SK-N-SH (cell line): ENCODE data around the gene ZNF503. TPM values are rescaled to one million over a fixed set of nuclear protein-coding genes. Genes with fewer than 3 reads are reported as not detected.

Experiments used
- CTCF ChIA-PET: fragments of 300-600, 350-600 bp; formaldehyde crosslinking; extraction: SDS; loops from one replicate; lab custom pipeline; 2021; lab: Yijun Ruan, JAX
- POLR2A ChIA-PET: fragments of 350-600 bp; sonication (Branson Sonifier 250); formaldehyde crosslinking; extraction: SDS; loops from one replicate; lab custom pipeline; 2020; ENCODE audit warnings: antibody characterized with exemption, inconsistent platforms; lab: Yijun Ruan, JAX
- DNase-seq: peaks from one replicate; pipeline ENCODE4 v3.0.0; 2012
- H2AFZ ChIP-seq: fragments of 200-600 bp; sonication (generic); 2 replicates; pipeline ENCODE4 v1.8.1; 2016; ENCODE audit warnings: antibody characterized with exemption, mild to moderate bottlenecking, low read depth
- H3F3A ChIP-seq: fragments of 200-600 bp; sonication (generic); replicated peaks from 2 replicates; pipeline ENCODE3; 2016; ENCODE audit warnings: antibody characterized with exemption, mild to moderate bottlenecking; ENCODE audit not compliant: insufficient read depth
- H3K27ac ChIP-seq, 2 experiments: fragments of 200-500 bp in 1 of 2; fragments of 200-600 bp in 1 of 2; sonication (Bioruptor generic) in 1 of 2; sonication (generic), shearing (Covaris generic) in 1 of 2; 2 replicates each; pipeline versions ENCODE4 v1.5.1 to v1.6.1; 2014 to 2016; ENCODE audit warnings: low read depth in 2 of 2, inconsistent platforms in 1 of 2, low read length in 1 of 2, mild to moderate bottlenecking in 1 of 2, mixed read lengths in 1 of 2
- H3K27me3 ChIP-seq: fragments of 200-600 bp; sonication (generic), shearing (Covaris generic); 2 replicates; pipeline ENCODE4 v1.6.1; 2016; ENCODE audit warnings: mixed run types; ENCODE audit not compliant: insufficient read depth
- H3K36me3 ChIP-seq, 2 experiments: fragments of 200-500 bp in 1 of 2; fragments of 200-600 bp in 1 of 2; sonication (Bioruptor generic) in 1 of 2; sonication (generic) in 1 of 2; replicated peaks in 1 of 2; 2 replicates each; pipeline versions ENCODE3 to v1.5.1; 2014 to 2016; ENCODE audit warnings: low read length in 1 of 2, mild to moderate bottlenecking in 1 of 2; ENCODE audit not compliant: insufficient read depth in 2 of 2, control insufficient read depth in 1 of 2
- H3K4me1 ChIP-seq, 2 experiments: fragments of 200-500 bp in 1 of 2; fragments of 200-600 bp in 1 of 2; sonication (Bioruptor generic) in 1 of 2; sonication (generic), shearing (Covaris generic) in 1 of 2; 2 replicates each; pipeline versions ENCODE4 v1.5.1 to v1.6.1; 2014 to 2016; ENCODE audit warnings: low read depth in 1 of 2, low read length in 1 of 2, mixed run types in 1 of 2; ENCODE audit not compliant: insufficient read depth in 2 of 2, control insufficient read depth in 1 of 2
- H3K4me2 ChIP-seq: fragments of 200-600 bp; sonication (generic), shearing (Covaris generic); 2 replicates; pipeline ENCODE4 v1.6.1; 2017; ENCODE audit warnings: mixed run types
- H3K4me3 ChIP-seq, 2 experiments: fragments of 200-500 bp in 1 of 2; fragments of 200-600 bp in 1 of 2; sonication (Bioruptor generic) in 1 of 2; sonication (generic), shearing (Covaris generic) in 1 of 2; 2 replicates each; pipeline versions ENCODE4 v1.5.1 to v1.8.1; 2014 to 2016; ENCODE audit warnings: low read depth in 2 of 2, inconsistent platforms in 1 of 2, low read length in 1 of 2, mild to moderate bottlenecking in 1 of 2, mixed read lengths in 1 of 2, moderate library complexity in 1 of 2
- H3K79me2 ChIP-seq: fragments of 200-600 bp; sonication (generic); 2 replicates; pipeline ENCODE4 v1.8.1; 2017; ENCODE audit warnings: mild to moderate bottlenecking; ENCODE audit not compliant: insufficient read depth
- H3K9ac ChIP-seq: fragments of 200-600 bp; sonication (generic); 2 replicates; pipeline ENCODE4 v1.6.1; 2017; ENCODE audit warnings: mixed run types
- H3K9me2 ChIP-seq: fragments of 200-600 bp; sonication (generic); 2 replicates; pipeline ENCODE4 v1.6.1; 2017; ENCODE audit warnings: mixed run types
- H3K9me3 ChIP-seq: fragments of 200-600 bp; sonication (generic); 2 replicates; pipeline ENCODE4 v1.6.1; 2017; ENCODE audit warnings: mixed run types, mild to moderate bottlenecking, moderate library complexity
- H4K20me1 ChIP-seq: fragments of 200-600 bp; sonication (generic); 2 replicates; pipeline ENCODE4 v1.6.1; 2017; ENCODE audit warnings: mild to moderate bottlenecking, mixed run types; ENCODE audit not compliant: insufficient read depth
- ELF1 ChIP-seq: IDR thresholded peaks from 2 replicates; pipeline ENCODE4 v1.4.0; 2012
- FOXJ3 ChIP-seq: sonication (generic); formaldehyde crosslinking; IDR thresholded peaks from 2 replicates; pipeline ENCODE4 v1.5.1; 2020; ENCODE audit warnings: mild to moderate bottlenecking, missing genetic modification reagents
- FOXM1 ChIP-seq: IDR thresholded peaks from 2 replicates; pipeline ENCODE4 v1.4.0; 2012; ENCODE audit warnings: low read depth, mild to moderate bottlenecking
- GABPA ChIP-seq: IDR thresholded peaks from 2 replicates; pipeline ENCODE4 v1.4.0; 2012; ENCODE audit warnings: low read depth, mild to moderate bottlenecking
- GATA2 ChIP-seq: sonication (generic); formaldehyde crosslinking; IDR thresholded peaks from 2 replicates; pipeline ENCODE4 v1.5.0; 2020; ENCODE audit warnings: mild to moderate bottlenecking, missing genetic modification reagents
- JUND ChIP-seq: IDR thresholded peaks from 2 replicates; pipeline ENCODE4 v1.4.0; 2012
- MAX ChIP-seq: IDR thresholded peaks from 2 replicates; pipeline ENCODE4 v1.4.0; 2012; ENCODE audit warnings: low read depth
- MEF2A ChIP-seq: IDR thresholded peaks from 2 replicates; pipeline ENCODE4 v1.4.0; 2012; ENCODE audit warnings: low read depth, borderline replicate concordance
- MXI1 ChIP-seq: IDR thresholded peaks from 2 replicates; pipeline ENCODE4 v1.6.1; 2012; ENCODE audit warnings: mild to moderate bottlenecking, low read depth, low read length, improper control_type of control experiment
- POLR2AphosphoS5 ChIP-seq: IDR thresholded peaks from 2 replicates; pipeline ENCODE4 v1.6.1; 2012; ENCODE audit warnings: low read depth, low read length
- RAD21 ChIP-seq: IDR thresholded peaks from 2 replicates; pipeline ENCODE4 v1.6.1; 2012; ENCODE audit warnings: mild to moderate bottlenecking, low read length
- RCOR1 ChIP-seq: fragments of 150-350 bp; IDR thresholded peaks from 2 replicates; pipeline ENCODE4 v1.6.1; 2017; ENCODE audit warnings: antibody characterized with exemption, low read length
- RXRA ChIP-seq: IDR thresholded peaks from 2 replicates; pipeline ENCODE4 v1.4.0; 2012; ENCODE audit warnings: low read depth, mild to moderate bottlenecking, borderline replicate concordance
- SMC3 ChIP-seq: IDR thresholded peaks from 2 replicates; pipeline ENCODE4 v1.6.1; 2012; ENCODE audit warnings: low read depth, low read length, improper control_type of control experiment
- USF2 ChIP-seq: fragments of 150-350 bp; IDR thresholded peaks from 2 replicates; pipeline ENCODE4 v1.6.1; 2017; ENCODE audit warnings: antibody characterized with exemption, low read length, low read depth, borderline replicate concordance
- YY1 ChIP-seq: IDR thresholded peaks from 2 replicates; pipeline ENCODE4 v1.4.0; 2012; ENCODE audit warnings: low read depth, mild to moderate bottlenecking
- WGBS: methylation state at CpG from one replicate; pipeline ENCODE4 v1.1.6; 2017; ENCODE audit warnings: low lambda C conversion rate; 5-methylcytosine and 5-hydroxymethylcytosine counted together
- polyA plus RNA-seq, 3 experiments: library from polyadenylated mRNA; depleted of rRNA; stranded (reverse); fragments of >200 nt; gene quantifications; 2 replicates each; pipeline ENCODE4 v1.2.3, GENCODE V29; 2012
- TF ChIP-seq, protein P1 (sequence below): IDR thresholded peaks from 2 replicates; pipeline ENCODE4 v1.4.0; 2012; ENCODE audit warnings: low read depth, borderline replicate concordance
- TF ChIP-seq, protein P2 (sequence below): IDR thresholded peaks from 2 replicates; pipeline ENCODE4 v1.6.1; 2012; ENCODE audit warnings: mild to moderate bottlenecking, low read depth, low read length, moderate library complexity

ZNF503 gene
- polyA plus RNA-seq, 1 of the 3 experiments (the other 2 are of a cell fraction): 5.9 TPM

- TF ChIP-seq, protein P1, sequence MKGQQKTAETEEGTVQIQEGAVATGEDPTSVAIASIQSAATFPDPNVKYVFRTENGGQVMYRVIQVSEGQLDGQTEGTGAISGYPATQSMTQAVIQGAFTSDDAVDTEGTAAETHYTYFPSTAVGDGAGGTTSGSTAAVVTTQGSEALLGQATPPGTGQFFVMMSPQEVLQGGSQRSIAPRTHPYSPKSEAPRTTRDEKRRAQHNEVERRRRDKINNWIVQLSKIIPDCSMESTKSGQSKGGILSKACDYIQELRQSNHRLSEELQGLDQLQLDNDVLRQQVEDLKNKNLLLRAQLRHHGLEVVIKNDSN: no peak
- TF ChIP-seq SMC3: no peak
- TF ChIP-seq RCOR1: no peak
- no peak for TF ChIP-seq FOXM1
- no peak for TF ChIP-seq RAD21
- TF ChIP-seq MXI1: no peak
- TF ChIP-seq GABPA: no peak
Measured at GRCh38 chr10:75386128-75386527, 15.4 kb downstream of the ZNF503 start (continued).

DNA sequence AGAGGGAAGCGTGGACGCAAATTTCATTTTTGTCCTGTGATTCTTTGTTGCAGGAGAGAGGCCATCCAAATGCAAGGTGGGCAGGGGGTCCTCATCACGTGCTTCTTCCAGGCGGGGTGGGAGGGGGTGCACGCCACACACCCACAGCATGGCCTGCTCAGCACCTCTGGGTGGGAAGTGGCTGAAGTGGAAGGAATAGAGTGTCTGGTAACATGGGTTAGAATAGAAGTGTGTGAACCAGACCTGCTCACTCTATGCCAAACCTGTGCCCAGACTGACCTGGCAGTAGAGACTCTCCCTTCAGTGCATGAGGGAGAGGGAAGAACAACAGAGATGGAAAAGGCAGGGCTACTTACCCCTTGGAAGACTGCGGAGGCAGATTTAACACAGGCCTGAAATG, 21.7 kb downstream of the ZNF503 start:
- no peak overlapping the region for H3K9ac ChIP-seq
- no peak overlapping the region for H3K27ac ChIP-seq
- H3K9me3 ChIP-seq: no peaks in the 10 kb centered on the region
- H4K20me1 ChIP-seq: no peaks in the 10 kb centered on the region
- POLR2A ChIA-PET: no interaction called here
- H3K4me3 ChIP-seq: no peak overlapping the region
- CTCF ChIA-PET: interaction anchor here (1.0 to 1.1 kb wide), 2 partner anchors 20 to 85 kb away, joined by 4 read pairs; no protein-coding TSS in a partner anchor
- no peak for DNase-seq
- H3K79me2 ChIP-seq: no peaks in the 10 kb centered on the region
- 84% methylated on average over 6 of the region's 6 CpGs for WGBS
- H3F3A ChIP-seq: no peaks in the 10 kb centered on the region
- H2AFZ ChIP-seq: no peak overlapping the region
- no peak for TF ChIP-seq JUND
- no peak for TF ChIP-seq MEF2A
- TF ChIP-seq USF2: no peak
- no peak for TF ChIP-seq FOXJ3 (CRISPR knock-in tag)
- TF ChIP-seq, protein P2, sequence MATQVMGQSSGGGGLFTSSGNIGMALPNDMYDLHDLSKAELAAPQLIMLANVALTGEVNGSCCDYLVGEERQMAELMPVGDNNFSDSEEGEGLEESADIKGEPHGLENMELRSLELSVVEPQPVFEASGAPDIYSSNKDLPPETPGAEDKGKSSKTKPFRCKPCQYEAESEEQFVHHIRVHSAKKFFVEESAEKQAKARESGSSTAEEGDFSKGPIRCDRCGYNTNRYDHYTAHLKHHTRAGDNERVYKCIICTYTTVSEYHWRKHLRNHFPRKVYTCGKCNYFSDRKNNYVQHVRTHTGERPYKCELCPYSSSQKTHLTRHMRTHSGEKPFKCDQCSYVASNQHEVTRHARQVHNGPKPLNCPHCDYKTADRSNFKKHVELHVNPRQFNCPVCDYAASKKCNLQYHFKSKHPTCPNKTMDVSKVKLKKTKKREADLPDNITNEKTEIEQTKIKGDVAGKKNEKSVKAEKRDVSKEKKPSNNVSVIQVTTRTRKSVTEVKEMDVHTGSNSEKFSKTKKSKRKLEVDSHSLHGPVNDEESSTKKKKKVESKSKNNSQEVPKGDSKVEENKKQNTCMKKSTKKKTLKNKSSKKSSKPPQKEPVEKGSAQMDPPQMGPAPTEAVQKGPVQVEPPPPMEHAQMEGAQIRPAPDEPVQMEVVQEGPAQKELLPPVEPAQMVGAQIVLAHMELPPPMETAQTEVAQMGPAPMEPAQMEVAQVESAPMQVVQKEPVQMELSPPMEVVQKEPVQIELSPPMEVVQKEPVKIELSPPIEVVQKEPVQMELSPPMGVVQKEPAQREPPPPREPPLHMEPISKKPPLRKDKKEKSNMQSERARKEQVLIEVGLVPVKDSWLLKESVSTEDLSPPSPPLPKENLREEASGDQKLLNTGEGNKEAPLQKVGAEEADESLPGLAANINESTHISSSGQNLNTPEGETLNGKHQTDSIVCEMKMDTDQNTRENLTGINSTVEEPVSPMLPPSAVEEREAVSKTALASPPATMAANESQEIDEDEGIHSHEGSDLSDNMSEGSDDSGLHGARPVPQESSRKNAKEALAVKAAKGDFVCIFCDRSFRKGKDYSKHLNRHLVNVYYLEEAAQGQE: no peak
- TF ChIP-seq MXI1: no peak
- TF ChIP-seq POLR2AphosphoS5: no peak
- no peak for TF ChIP-seq YY1
- TF ChIP-seq RXRA: no peak
- no peak for TF ChIP-seq MAX
- TF ChIP-seq GATA2 (CRISPR knock-in tag): no peak
- TF ChIP-seq ELF1: no peak
- TF ChIP-seq GABPA: no peak
- no peaks in the 10 kb centered on the region for H3K36me3 ChIP-seq
- H3K4me2 ChIP-seq: no peak overlapping the region
- no peaks in the 10 kb centered on the region for H3K27me3 ChIP-seq
- peaks cover 0 to 4% of the 10 kb centered on the region in 2 experiments; a peak in 1 of 4 replicates for H3K4me1 ChIP-seq
- no peaks in the 10 kb centered on the region for H3K9me2 ChIP-seq
